Measurements from ENCODE around the gene ADCY9.
"Not testable (repeated sequence)": the region's sequence is repeated elsewhere in the genome, so short reads cannot be mapped to it uniquely, and the experiment has no call there.

Gene ADCY9

GRCh38 chr16:3953728-3954410 lies 162.4 kb downstream of the ADCY9 start:
- no peak overlapping the region for H3K27ac ChIP-seq (ENCODE audit: low read depth, low read length)
- no peaks in the 10 kb centered on the region for H3K9me2 ChIP-seq (replicated peaks; ENCODE audit: control insufficient read depth, low read length)
- no peaks in the 10 kb centered on the region for H3K27me3 ChIP-seq (ENCODE audit: control insufficient read depth, low read length)
- no peaks in the 10 kb centered on the region for H3K4me1 ChIP-seq (ENCODE audit: control insufficient read depth, low read length)
- TF ChIP-seq EZH2phosphoT487 (IDR thresholded peaks at IDR 0.05; ENCODE audit: borderline replicate concordance, low read length), result no peak
- TF ChIP-seq CTCF (IDR thresholded peaks at IDR 0.05; ENCODE audit: low read depth, low read length, poor library complexity, severe bottlenecking), result no peak
- no peaks in the 10 kb centered on the region for H3K9me3 ChIP-seq (ENCODE audit: control insufficient read depth, insufficient read depth, low read length)
- no peaks in the 10 kb centered on the region for H3K36me3 ChIP-seq (ENCODE audit: control insufficient read depth, low read length)
- no peaks in the 10 kb centered on the region for H3F3A ChIP-seq (ENCODE audit: control insufficient read depth, insufficient read depth)
- H3K4me2 ChIP-seq (ENCODE audit: low read length), result no peak overlapping the region
- H3K4me3 ChIP-seq (ENCODE audit: low read length), result no peak overlapping the region
- no peaks in the 10 kb centered on the region for H4K20me1 ChIP-seq (ENCODE audit: control insufficient read depth, insufficient read depth, low read depth, low read length)
- no peaks in the 10 kb centered on the region for H3K79me2 ChIP-seq (ENCODE audit: control insufficient read depth, low read length)

- H3K27ac ChIP-seq (ENCODE audit: low read depth, low read length), result no peak overlapping the region
These were observed 163.5 kb downstream of the ADCY9 start for GRCh38 chr16:3952737-3953131.

GRCh38 chr16:3951861-3952736 lies 164.1 kb downstream of the ADCY9 start:
- H3K4me1 ChIP-seq (ENCODE audit: control insufficient read depth, low read length), result no peaks in the 10 kb centered on the region
- no peaks in the 10 kb centered on the region for H3K36me3 ChIP-seq (ENCODE audit: control insufficient read depth, low read length)
- no peaks in the 10 kb centered on the region for H3K9me2 ChIP-seq (replicated peaks; ENCODE audit: control insufficient read depth, low read length)
- H3K27ac ChIP-seq (ENCODE audit: low read depth, low read length), result no peak overlapping the region
- H3K4me3 ChIP-seq (ENCODE audit: low read length), result no peak overlapping the region
- no peak overlapping the region for H3K4me2 ChIP-seq (ENCODE audit: low read length)
- TF ChIP-seq EZH2phosphoT487 (IDR thresholded peaks at IDR 0.05; ENCODE audit: borderline replicate concordance, low read length) (no peak), CTCF (IDR thresholded peaks at IDR 0.05; ENCODE audit: low read depth, low read length, poor library complexity, severe bottlenecking) (no peak)
- H3K79me2 ChIP-seq (ENCODE audit: control insufficient read depth, low read length), result no peaks in the 10 kb centered on the region
- no peaks in the 10 kb centered on the region for H3F3A ChIP-seq (ENCODE audit: control insufficient read depth, insufficient read depth)
- no peaks in the 10 kb centered on the region for H4K20me1 ChIP-seq (ENCODE audit: control insufficient read depth, insufficient read depth, low read depth, low read length)
- no peaks in the 10 kb centered on the region for H3K9me3 ChIP-seq (ENCODE audit: control insufficient read depth, insufficient read depth, low read length)
- H3K27me3 ChIP-seq (ENCODE audit: control insufficient read depth, low read length), result no peaks in the 10 kb centered on the region

More at GRCh38 chr16:3952737-3953131, 163.5 kb downstream of the ADCY9 start:
- Histone ChIP-seq H3F3A (ENCODE audit: control insufficient read depth, insufficient read depth) (no peaks in the 10 kb centered on the region), H3K4me3 (ENCODE audit: low read length) (no peak overlapping the region), H4K20me1 (ENCODE audit: control insufficient read depth, insufficient read depth, low read depth, low read length) (no peaks in the 10 kb centered on the region), H3K4me1 (ENCODE audit: control insufficient read depth, low read length) (no peaks in the 10 kb centered on the region), H3K27me3 (ENCODE audit: control insufficient read depth, low read length) (no peaks in the 10 kb centered on the region), H3K36me3 (ENCODE audit: control insufficient read depth, low read length) (no peaks in the 10 kb centered on the region), H3K9me3 (ENCODE audit: control insufficient read depth, insufficient read depth, low read length) (no peaks in the 10 kb centered on the region), H3K79me2 (ENCODE audit: control insufficient read depth, low read length) (no peaks in the 10 kb centered on the region), H3K4me2 (ENCODE audit: low read length) (no peak overlapping the region), H3K9me2 (replicated peaks; ENCODE audit: control insufficient read depth, low read length) (no peaks in the 10 kb centered on the region)
- TF ChIP-seq EZH2phosphoT487 (IDR thresholded peaks at IDR 0.05; ENCODE audit: borderline replicate concordance, low read length) (no peak), CTCF (IDR thresholded peaks at IDR 0.05; ENCODE audit: low read depth, low read length, poor library complexity, severe bottlenecking) (no peak)

GRCh38 chr16:3951380-3951779 lies 164.9 kb downstream of the ADCY9 start:
- H3K27me3 ChIP-seq (ENCODE audit: control insufficient read depth, low read length); H3K9me3 ChIP-seq (ENCODE audit: control insufficient read depth, insufficient read depth, low read length); H4K20me1 ChIP-seq (ENCODE audit: control insufficient read depth, insufficient read depth, low read depth, low read length); H3K36me3 ChIP-seq (ENCODE audit: control insufficient read depth, low read length); H3K9me2 ChIP-seq (replicated peaks; ENCODE audit: control insufficient read depth, low read length); H3K27ac ChIP-seq (ENCODE audit: low read depth, low read length); H3F3A ChIP-seq (ENCODE audit: control insufficient read depth, insufficient read depth); H3K4me3 ChIP-seq (ENCODE audit: low read length); H3K4me2 ChIP-seq (ENCODE audit: low read length); H3K79me2 ChIP-seq (ENCODE audit: control insufficient read depth, low read length); H3K4me1 ChIP-seq (ENCODE audit: control insufficient read depth, low read length): not testable (repeated sequence)

Measured in DOHH2 (cell line).